WTC11 (cell line): ENCODE results near the gene DNAJB8. TPM values are rescaled to one million over a fixed set of nuclear protein-coding genes. Genes with fewer than 3 reads are reported as not detected.

Experiments used
- ATAC-seq: fragments of 200-7000 bp; cut with Tn5 transposase; 2 replicates; pipeline ENCODE4 v1.10.0; 2021; ENCODE audit warnings: mild to moderate bottlenecking, moderate library complexity
- CTCF ChIA-PET: fragments of 300-600 bp; sonication (Branson Sonifier 250); formaldehyde crosslinking; loops from one replicate; lab custom pipeline; 2021; ENCODE audit warnings: antibody characterized with exemption; lab: Charles Lee
- POLR2A ChIA-PET: fragments of 350-600 bp; sonication (Branson Sonifier 250); formaldehyde crosslinking; loops from one replicate; lab custom pipeline; 2021; ENCODE audit warnings: antibody characterized with exemption; lab: Charles Lee
- DNase-seq: peaks from one replicate; pipeline ENCODE4 v3.0.0; 2021; ENCODE audit warnings: low spot score
- H3K27ac Mint-ChIP-seq: 2 replicates; pipeline ENCODE4 v1.8.0; 2021; ENCODE audit warnings: mixed read lengths
- H3K27me3 Mint-ChIP-seq: 2 replicates; pipeline ENCODE4 v1.8.0; 2021; ENCODE audit warnings: low read depth, mild to moderate bottlenecking, moderate library complexity, mixed read lengths
- H3K36me3 Mint-ChIP-seq: 2 replicates; pipeline ENCODE4 v1.8.0; 2021; ENCODE audit warnings: mixed read lengths
- H3K4me1 Mint-ChIP-seq: 2 replicates; pipeline ENCODE4 v1.8.0; 2022; ENCODE audit warnings: mixed read lengths
- H3K4me3 Mint-ChIP-seq: 2 replicates; pipeline ENCODE4 v1.8.0; 2021; ENCODE audit warnings: mild to moderate bottlenecking, moderate library complexity, mixed read lengths
- H3K9me3 Mint-ChIP-seq: 2 replicates; pipeline ENCODE4 v1.8.0; 2021; ENCODE audit warnings: mixed read lengths
- FOXJ3 ChIP-seq: sonication (generic); formaldehyde crosslinking; IDR thresholded peaks from 2 replicates; pipeline ENCODE4 v1.9.0; 2021; ENCODE audit warnings: missing genetic modification reagents, mild to moderate bottlenecking, borderline replicate concordance
- FOXP4 ChIP-seq: sonication (generic); formaldehyde crosslinking; IDR thresholded peaks from 2 replicates; pipeline ENCODE4 v1.8.0; 2022; ENCODE audit warnings: mild to moderate bottlenecking, missing genetic modification reagents
- JAZF1 ChIP-seq: fragments of 250-450 bp; sonication (Bioruptor Pico); IDR thresholded peaks from 2 replicates; pipeline ENCODE4 v1.9.0; 2021; ENCODE audit warnings: moderate library complexity, mild to moderate bottlenecking, inconsistent platforms
- KAT7 ChIP-seq: sonication (generic); formaldehyde crosslinking; IDR thresholded peaks from 2 replicates; pipeline ENCODE4 v1.8.1; 2023; ENCODE audit warnings: missing genetic modification reagents, mild to moderate bottlenecking, borderline replicate concordance
- MXD4 ChIP-seq: fragments of 250-450 bp; sonication (Bioruptor Pico); IDR thresholded peaks from 2 replicates; pipeline ENCODE4 v1.8.0; 2021; ENCODE audit warnings: mild to moderate bottlenecking, moderate library complexity, borderline replicate concordance
- MYBL2 ChIP-seq: sonication (generic); formaldehyde crosslinking; IDR thresholded peaks from 2 replicates; pipeline ENCODE4 v1.8.1; 2023; ENCODE audit warnings: mild to moderate bottlenecking, moderate library complexity, missing genetic modification reagents
- NFATC4 ChIP-seq: fragments of 250-450 bp; sonication (Bioruptor Pico); IDR thresholded peaks from 2 replicates; pipeline ENCODE4 v1.9.0; 2021; ENCODE audit warnings: mild to moderate bottlenecking
- NR1H2 ChIP-seq: sonication (generic); formaldehyde crosslinking; IDR thresholded peaks from 2 replicates; pipeline ENCODE4 v1.9.0; 2021; ENCODE audit warnings: mild to moderate bottlenecking, moderate library complexity, missing genetic modification reagents
- SMAD3 ChIP-seq: sonication (generic); formaldehyde crosslinking; IDR thresholded peaks from 2 replicates; pipeline ENCODE4 v1.8.0; 2022; ENCODE audit warnings: missing genetic modification reagents, mild to moderate bottlenecking, borderline replicate concordance
- ZNF219 ChIP-seq: sonication (generic); formaldehyde crosslinking; IDR thresholded peaks from 2 replicates; pipeline ENCODE4 v1.8.0; 2023; ENCODE audit warnings: missing genetic modification reagents, mild to moderate bottlenecking, borderline replicate concordance
- total RNA-seq: library from RNA; stranded (reverse); gene quantifications from 3 replicates; pipeline ENCODE4 v1.2.3, GENCODE V29; 2021
- TF ChIP-seq, protein P1 (sequence below): sonication (generic); formaldehyde crosslinking; IDR thresholded peaks from 2 replicates; pipeline ENCODE4 v1.8.0; 2022; ENCODE audit warnings: mild to moderate bottlenecking, missing genetic modification reagents
- TF ChIP-seq, protein P2 (sequence below): fragments of 250-450 bp; sonication (Bioruptor Pico); IDR thresholded peaks from 2 replicates; pipeline ENCODE4 v1.9.0; 2021; ENCODE audit warnings: mild to moderate bottlenecking, borderline replicate concordance
- TF ChIP-seq, protein P3 (sequence below): sonication (generic); formaldehyde crosslinking; IDR thresholded peaks from 2 replicates; pipeline ENCODE4 v1.8.0; 2022; ENCODE audit warnings: mild to moderate bottlenecking, missing genetic modification reagents

Gene DNAJB8
- total RNA-seq, 1 experiment from 2014 or later: not detected

GRCh38 chr3:128455786-128456748 lies 10.6 kb downstream of the DNAJB8 start:
- no peak for DNase-seq
- TF ChIP-seq, protein P1, sequence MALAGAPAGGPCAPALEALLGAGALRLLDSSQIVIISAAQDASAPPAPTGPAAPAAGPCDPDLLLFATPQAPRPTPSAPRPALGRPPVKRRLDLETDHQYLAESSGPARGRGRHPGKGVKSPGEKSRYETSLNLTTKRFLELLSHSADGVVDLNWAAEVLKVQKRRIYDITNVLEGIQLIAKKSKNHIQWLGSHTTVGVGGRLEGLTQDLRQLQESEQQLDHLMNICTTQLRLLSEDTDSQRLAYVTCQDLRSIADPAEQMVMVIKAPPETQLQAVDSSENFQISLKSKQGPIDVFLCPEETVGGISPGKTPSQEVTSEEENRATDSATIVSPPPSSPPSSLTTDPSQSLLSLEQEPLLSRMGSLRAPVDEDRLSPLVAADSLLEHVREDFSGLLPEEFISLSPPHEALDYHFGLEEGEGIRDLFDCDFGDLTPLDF (CRISPR knock-in tag): no peak
- TF ChIP-seq, all 79 proteins: peak for 0
- POLR2A ChIA-PET: no interaction called here

GRCh38 chr3:128455116-128455515 lies 11.6 kb downstream of the DNAJB8 start:
- ChIA-PET POLR2A (no interaction called here), CTCF (interaction anchor here (1.3 kb wide), 1 partner anchor 17 kb away, joined by 3 read pairs; no protein-coding TSS in a partner anchor)
- peaks cover 29% of the 10 kb centered on the region for H3K27me3 Mint-ChIP-seq
- no peak overlapping the region for H3K4me3 Mint-ChIP-seq
- H3K36me3 Mint-ChIP-seq: no peaks in the 10 kb centered on the region
- ATAC-seq: no peak
- TF ChIP-seq MXD4 (no peak), SMAD3 (CRISPR knock-in tag) (no peak), FOXJ3 (CRISPR knock-in tag) (no peak), NFATC4 (no peak), KAT7 (CRISPR knock-in tag) (no peak), JAZF1 (CRISPR knock-in tag) (no peak), NR1H2 (CRISPR knock-in tag) (no peak), MYBL2 (CRISPR knock-in tag) (no peak), ZNF219 (no peak), FOXP4 (no peak)
- TF ChIP-seq, protein P2, sequence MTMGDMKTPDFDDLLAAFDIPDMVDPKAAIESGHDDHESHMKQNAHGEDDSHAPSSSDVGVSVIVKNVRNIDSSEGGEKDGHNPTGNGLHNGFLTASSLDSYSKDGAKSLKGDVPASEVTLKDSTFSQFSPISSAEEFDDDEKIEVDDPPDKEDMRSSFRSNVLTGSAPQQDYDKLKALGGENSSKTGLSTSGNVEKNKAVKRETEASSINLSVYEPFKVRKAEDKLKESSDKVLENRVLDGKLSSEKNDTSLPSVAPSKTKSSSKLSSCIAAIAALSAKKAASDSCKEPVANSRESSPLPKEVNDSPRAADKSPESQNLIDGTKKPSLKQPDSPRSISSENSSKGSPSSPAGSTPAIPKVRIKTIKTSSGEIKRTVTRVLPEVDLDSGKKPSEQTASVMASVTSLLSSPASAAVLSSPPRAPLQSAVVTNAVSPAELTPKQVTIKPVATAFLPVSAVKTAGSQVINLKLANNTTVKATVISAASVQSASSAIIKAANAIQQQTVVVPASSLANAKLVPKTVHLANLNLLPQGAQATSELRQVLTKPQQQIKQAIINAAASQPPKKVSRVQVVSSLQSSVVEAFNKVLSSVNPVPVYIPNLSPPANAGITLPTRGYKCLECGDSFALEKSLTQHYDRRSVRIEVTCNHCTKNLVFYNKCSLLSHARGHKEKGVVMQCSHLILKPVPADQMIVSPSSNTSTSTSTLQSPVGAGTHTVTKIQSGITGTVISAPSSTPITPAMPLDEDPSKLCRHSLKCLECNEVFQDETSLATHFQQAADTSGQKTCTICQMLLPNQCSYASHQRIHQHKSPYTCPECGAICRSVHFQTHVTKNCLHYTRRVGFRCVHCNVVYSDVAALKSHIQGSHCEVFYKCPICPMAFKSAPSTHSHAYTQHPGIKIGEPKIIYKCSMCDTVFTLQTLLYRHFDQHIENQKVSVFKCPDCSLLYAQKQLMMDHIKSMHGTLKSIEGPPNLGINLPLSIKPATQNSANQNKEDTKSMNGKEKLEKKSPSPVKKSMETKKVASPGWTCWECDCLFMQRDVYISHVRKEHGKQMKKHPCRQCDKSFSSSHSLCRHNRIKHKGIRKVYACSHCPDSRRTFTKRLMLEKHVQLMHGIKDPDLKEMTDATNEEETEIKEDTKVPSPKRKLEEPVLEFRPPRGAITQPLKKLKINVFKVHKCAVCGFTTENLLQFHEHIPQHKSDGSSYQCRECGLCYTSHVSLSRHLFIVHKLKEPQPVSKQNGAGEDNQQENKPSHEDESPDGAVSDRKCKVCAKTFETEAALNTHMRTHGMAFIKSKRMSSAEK (CRISPR knock-in tag): no peak
- TF ChIP-seq, protein P3, sequence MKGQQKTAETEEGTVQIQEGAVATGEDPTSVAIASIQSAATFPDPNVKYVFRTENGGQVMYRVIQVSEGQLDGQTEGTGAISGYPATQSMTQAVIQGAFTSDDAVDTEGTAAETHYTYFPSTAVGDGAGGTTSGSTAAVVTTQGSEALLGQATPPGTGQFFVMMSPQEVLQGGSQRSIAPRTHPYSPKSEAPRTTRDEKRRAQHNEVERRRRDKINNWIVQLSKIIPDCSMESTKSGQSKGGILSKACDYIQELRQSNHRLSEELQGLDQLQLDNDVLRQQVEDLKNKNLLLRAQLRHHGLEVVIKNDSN (CRISPR knock-in tag): no peak
- no peaks in the 10 kb centered on the region for H3K9me3 Mint-ChIP-seq
- no peak overlapping the region for H3K27ac Mint-ChIP-seq
- H3K4me1 Mint-ChIP-seq: no peaks in the 10 kb centered on the region
- DNase-seq: no peak

More at GRCh38 chr3:128455786-128456748, 10.6 kb downstream of the DNAJB8 start:
- ATAC-seq: no peak
- Mint-ChIP-seq H3K9me3 (no peaks in the 10 kb centered on the region), H3K36me3 (no peaks in the 10 kb centered on the region), H3K27ac (no peak overlapping the region), H3K27me3 (peaks cover 29% of the 10 kb centered on the region), H3K4me3 (no peak overlapping the region), H3K4me1 (no peaks in the 10 kb centered on the region)
- CTCF ChIA-PET: interaction anchor here (0.5 to 1.4 kb wide), 3 partner anchors 18 to 279 kb away, joined by 3 to 4 read pairs (median 3); no protein-coding TSS in a partner anchor
